Neural progenitor cell (in vitro differentiated cells): ENCODE data around the gene NUP107. TPM values are rescaled to one million over a fixed set of nuclear protein-coding genes. Genes with fewer than 3 reads are reported as not detected.

Experiments used
- DNase-seq: peaks from one replicate; pipeline ENCODE4 v3.0.0-alpha.2; 2016; ENCODE audit warnings: low spot score
- H2AFZ ChIP-seq: fragments of 200-600 bp; sonication (generic); replicated peaks from 2 replicates; pipeline ENCODE4 v1.6.1; 2016; ENCODE audit warnings: antibody characterized with exemption
- H3F3A ChIP-seq: fragments of 200-600 bp; sonication (generic); 2 replicates; pipeline ENCODE4 v1.6.1; 2016; ENCODE audit warnings: antibody characterized with exemption, low read depth
- H3K27ac ChIP-seq: fragments of 200-600 bp; sonication (generic); 2 replicates; pipeline ENCODE4 v1.5.1; 2016; ENCODE audit warnings: mild to moderate bottlenecking
- H3K27me3 ChIP-seq: fragments of 200-600 bp; sonication (generic); 2 replicates; pipeline ENCODE4 v1.6.1; 2016; ENCODE audit warnings: mild to moderate bottlenecking, moderate library complexity
- H3K36me3 ChIP-seq: fragments of 200-600 bp; sonication (generic); 2 replicates; pipeline ENCODE4 v1.5.1; 2016
- H3K4me1 ChIP-seq: fragments of 200-600 bp; sonication (generic); 2 replicates; pipeline ENCODE4 v1.6.1; 2016; ENCODE audit warnings: mixed run types
- H3K4me2 ChIP-seq: fragments of 200-600 bp; sonication (generic); 2 replicates; pipeline ENCODE4 v1.6.1; 2016
- H3K4me3 ChIP-seq: fragments of 200-600 bp; sonication (generic); 2 replicates; pipeline ENCODE4 v1.5.1; 2016
- H3K79me2 ChIP-seq: fragments of 200-600 bp; sonication (generic); 2 replicates; pipeline ENCODE4 v1.6.1; 2016; ENCODE audit warnings: low read depth
- H3K9ac ChIP-seq: fragments of 200-600 bp; sonication (generic); 2 replicates; pipeline ENCODE4 v1.6.1; 2016
- H3K9me3 ChIP-seq: fragments of 200-600 bp; sonication (generic); 2 replicates; pipeline ENCODE4 v1.5.1; 2016; ENCODE audit warnings: low read depth
- H4K20me1 ChIP-seq: fragments of 200-600 bp; sonication (generic); 2 replicates; pipeline ENCODE4 v1.6.1; 2016; ENCODE audit warnings: low read depth
- H3K27ac Mint-ChIP-seq: 3 replicates; pipeline ENCODE4 v1.8.0; 2021; ENCODE audit warnings: mixed read lengths
- H3K27me3 Mint-ChIP-seq: 2 replicates; pipeline ENCODE4 v1.8.0; 2022; ENCODE audit warnings: low read depth, mild to moderate bottlenecking, inconsistent platforms, moderate library complexity, mixed read lengths; ENCODE audit not compliant: insufficient read depth
- H3K36me3 Mint-ChIP-seq: 3 replicates; pipeline ENCODE4 v1.8.0; 2021; ENCODE audit warnings: mixed read lengths
- H3K4me1 Mint-ChIP-seq: 3 replicates; pipeline ENCODE4 v1.8.0; 2021; ENCODE audit warnings: mixed read lengths
- H3K4me3 Mint-ChIP-seq: 3 replicates; pipeline ENCODE4 v1.8.0; 2021; ENCODE audit warnings: mild to moderate bottlenecking, moderate library complexity, mixed read lengths
- H3K9me3 Mint-ChIP-seq: 3 replicates; pipeline ENCODE4 v1.8.0; 2020; ENCODE audit warnings: mixed read lengths
- EZH2 ChIP-seq: fragments of 200-600 bp; sonication (generic); IDR thresholded peaks from 2 replicates; pipeline ENCODE4 v1.6.1; 2017; ENCODE audit warnings: antibody characterized with exemption, mild to moderate bottlenecking, moderate library complexity
- EZH2phosphoT487 ChIP-seq: fragments of 200-600 bp; sonication (generic); IDR thresholded peaks from 2 replicates; pipeline ENCODE4 v1.6.1; 2017; ENCODE audit warnings: antibody characterized with exemption
- total RNA-seq: library from RNA; depleted of rRNA; stranded (reverse); fragments of >200 nt; gene quantifications from 2 replicates; pipeline ENCODE4 v1.2.3, GENCODE V29; 2015; ENCODE audit warnings: low replicate concordance
- TF ChIP-seq, protein P1 (sequence below): fragments of 200-600 bp; sonication (generic); IDR thresholded peaks from 2 replicates; pipeline ENCODE4 v1.5.1; 2017; ENCODE audit warnings: antibody characterized with exemption, mild to moderate bottlenecking

The NUP107 gene
- total RNA-seq, 1 donor from 2014 or later, result 231 TPM

- Histone ChIP-seq H3K4me2 (no peak overlapping the region), H3K27me3 (no peaks in the 10 kb centered on the region), H3K79me2 (peaks cover 92% of the 10 kb centered on the region), H3K27ac (no peak overlapping the region), H3K36me3 (peaks cover 12% of the 10 kb centered on the region), H3K4me3 (no peak overlapping the region), H3K9me3 (no peaks in the 10 kb centered on the region), H3K9ac (no peak overlapping the region), H3F3A (no peaks in the 10 kb centered on the region), H4K20me1 (peaks cover 19% of the 10 kb centered on the region), H3K4me1 (no peaks in the 10 kb centered on the region), H2AFZ (no peak overlapping the region)
- H3K27me3 Mint-ChIP-seq, result no peaks in the 10 kb centered on the region
- peaks cover 18% of the 10 kb centered on the region for H3K36me3 Mint-ChIP-seq
- no peak overlapping the region for H3K27ac Mint-ChIP-seq
- H3K4me3 Mint-ChIP-seq, result no peak overlapping the region
- no peak for DNase-seq
- H3K4me1 Mint-ChIP-seq, result no peaks in the 10 kb centered on the region
- no peaks in the 10 kb centered on the region for H3K9me3 Mint-ChIP-seq
- TF ChIP-seq, protein P1, sequence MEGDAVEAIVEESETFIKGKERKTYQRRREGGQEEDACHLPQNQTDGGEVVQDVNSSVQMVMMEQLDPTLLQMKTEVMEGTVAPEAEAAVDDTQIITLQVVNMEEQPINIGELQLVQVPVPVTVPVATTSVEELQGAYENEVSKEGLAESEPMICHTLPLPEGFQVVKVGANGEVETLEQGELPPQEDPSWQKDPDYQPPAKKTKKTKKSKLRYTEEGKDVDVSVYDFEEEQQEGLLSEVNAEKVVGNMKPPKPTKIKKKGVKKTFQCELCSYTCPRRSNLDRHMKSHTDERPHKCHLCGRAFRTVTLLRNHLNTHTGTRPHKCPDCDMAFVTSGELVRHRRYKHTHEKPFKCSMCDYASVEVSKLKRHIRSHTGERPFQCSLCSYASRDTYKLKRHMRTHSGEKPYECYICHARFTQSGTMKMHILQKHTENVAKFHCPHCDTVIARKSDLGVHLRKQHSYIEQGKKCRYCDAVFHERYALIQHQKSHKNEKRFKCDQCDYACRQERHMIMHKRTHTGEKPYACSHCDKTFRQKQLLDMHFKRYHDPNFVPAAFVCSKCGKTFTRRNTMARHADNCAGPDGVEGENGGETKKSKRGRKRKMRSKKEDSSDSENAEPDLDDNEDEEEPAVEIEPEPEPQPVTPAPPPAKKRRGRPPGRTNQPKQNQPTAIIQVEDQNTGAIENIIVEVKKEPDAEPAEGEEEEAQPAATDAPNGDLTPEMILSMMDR, result no peak
- TF ChIP-seq EZH2phosphoT487 (no peak), EZH2 (no peak)
Observed at GRCh38 chr12:68647507-68647906, 39.3 kb upstream of the NUP107 start.

DNA sequence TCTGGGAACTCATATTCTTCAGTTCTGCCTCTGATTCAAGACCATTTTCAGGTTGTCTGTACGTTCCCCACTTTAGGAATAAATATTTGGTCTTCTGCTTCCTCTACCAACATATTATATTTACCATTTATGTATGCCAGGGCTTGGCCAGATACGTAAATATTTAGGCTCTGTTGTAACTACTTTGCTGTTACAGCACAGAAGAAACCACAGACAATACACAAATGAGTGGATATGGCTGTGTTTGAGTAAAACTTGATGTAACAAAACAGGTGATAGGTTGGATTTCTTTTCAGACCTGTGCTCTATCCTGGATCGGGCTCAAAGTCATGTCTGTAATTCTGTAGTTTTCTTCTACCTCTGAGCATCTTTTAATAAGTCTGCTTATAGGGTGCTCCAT is 38.6 kb upstream of the NUP107 start:
- Histone ChIP-seq H3K4me3 (no peak overlapping the region), H3K36me3 (peaks cover 12% of the 10 kb centered on the region), H3F3A (no peaks in the 10 kb centered on the region), H4K20me1 (peaks cover 19% of the 10 kb centered on the region), H2AFZ (no peak overlapping the region), H3K9me3 (no peaks in the 10 kb centered on the region), H3K27ac (no peak overlapping the region), H3K79me2 (peaks cover 89% of the 10 kb centered on the region), H3K27me3 (no peaks in the 10 kb centered on the region), H3K9ac (no peak overlapping the region), H3K4me2 (no peak overlapping the region), H3K4me1 (no peaks in the 10 kb centered on the region)
- Mint-ChIP-seq H3K36me3 (peaks cover 17% of the 10 kb centered on the region), H3K4me3 (no peak overlapping the region), H3K9me3 (no peaks in the 10 kb centered on the region), H3K27ac (no peak overlapping the region), H3K27me3 (no peaks in the 10 kb centered on the region), H3K4me1 (no peaks in the 10 kb centered on the region)
- TF ChIP-seq EZH2, result no peak
- DNase-seq, result no peak

DNA sequence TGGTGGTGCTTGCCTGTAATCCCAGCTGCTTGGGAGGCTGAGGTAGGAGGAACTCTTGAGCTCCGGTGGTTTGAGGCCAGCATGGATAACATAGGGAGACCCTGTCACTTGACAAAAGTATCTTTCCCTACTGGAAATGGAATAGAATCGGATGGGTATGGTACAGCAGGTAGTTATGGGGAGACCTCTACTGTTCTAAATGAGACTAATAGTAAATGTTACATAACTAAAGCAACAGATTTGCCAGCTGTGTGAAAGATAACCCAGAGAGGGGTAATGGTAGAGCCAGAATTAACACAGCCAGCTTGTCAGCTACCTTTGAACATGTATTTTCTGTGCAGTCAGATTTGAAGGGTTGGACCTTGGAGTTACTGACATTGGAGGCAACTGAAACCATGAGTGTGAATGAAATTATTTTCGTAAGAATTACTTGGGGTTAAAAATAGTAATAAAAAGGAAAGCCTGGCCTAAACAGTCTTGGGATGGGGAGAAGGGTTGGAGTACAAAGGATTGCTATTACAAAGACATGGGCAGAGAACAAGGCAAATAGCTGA is 21.7 kb upstream of the NUP107 start:
- Histone ChIP-seq H3K4me2 (no peak overlapping the region), H3K4me1 (no peaks in the 10 kb centered on the region), H3K9me3 (no peaks in the 10 kb centered on the region), H3K27me3 (no peaks in the 10 kb centered on the region), H3F3A (peaks cover 7% of the 10 kb centered on the region), H2AFZ (no peak overlapping the region), H4K20me1 (no peaks in the 10 kb centered on the region), H3K36me3 (peaks cover 5% of the 10 kb centered on the region), H3K9ac (no peak overlapping the region), H3K4me3 (no peak overlapping the region), H3K27ac (no peak overlapping the region), H3K79me2 (no peaks in the 10 kb centered on the region)
- TF ChIP-seq, protein P1, result no peak
- no peak for TF ChIP-seq EZH2phosphoT487
- TF ChIP-seq EZH2, result no peak
- Mint-ChIP-seq H3K9me3 (no peaks in the 10 kb centered on the region), H3K4me3 (no peak overlapping the region), H3K4me1 (no peaks in the 10 kb centered on the region), H3K27me3 (peaks cover 2% of the 10 kb centered on the region), H3K27ac (no peak overlapping the region), H3K36me3 (peaks cover 8% of the 10 kb centered on the region)
- DNase-seq, result no peak

- no peaks in the 10 kb centered on the region for H3K9me3 Mint-ChIP-seq
- no peaks in the 10 kb centered on the region for H3K4me1 Mint-ChIP-seq
- peaks cover 2% of the 10 kb centered on the region for H3K27me3 Mint-ChIP-seq
- Histone ChIP-seq H3K27me3 (no peaks in the 10 kb centered on the region), H3K9me3 (no peaks in the 10 kb centered on the region), H3K9ac (no peak overlapping the region), H3K4me3 (no peak overlapping the region), H3K4me2 (no peak overlapping the region), H3F3A (peaks cover 7% of the 10 kb centered on the region), H3K27ac (no peak overlapping the region), H4K20me1 (no peaks in the 10 kb centered on the region), H3K36me3 (no peaks in the 10 kb centered on the region), H3K79me2 (no peaks in the 10 kb centered on the region), H3K4me1 (no peaks in the 10 kb centered on the region), H2AFZ (no peak overlapping the region)
- TF ChIP-seq EZH2 (no peak), EZH2phosphoT487 (no peak)
- TF ChIP-seq, protein P1, result no peak
- peaks cover 2% of the 10 kb centered on the region for H3K36me3 Mint-ChIP-seq
- H3K27ac Mint-ChIP-seq, result no peak overlapping the region
- no peak overlapping the region for H3K4me3 Mint-ChIP-seq
- no peak for DNase-seq
Observed at GRCh38 chr12:68667291-68667690, 19.5 kb upstream of the NUP107 start.
